Smooth muscle cell (in vitro differentiated cells): ENCODE data around the gene TACSTD2. TPM values are rescaled to one million over a fixed set of nuclear protein-coding genes. Genes with fewer than 3 reads are reported as not detected.

Experiments used
- DNase-seq: peaks from one replicate; lab custom pipeline; 2025; ENCODE audit not compliant: unreplicated experiment; lab: John Stamatoyannopoulos, UW
- H2AFZ ChIP-seq: fragments of 200-600 bp; sonication (generic); 2 replicates; pipeline ENCODE4 v1.6.0; 2016; ENCODE audit warnings: antibody characterized with exemption, low read depth, mild to moderate bottlenecking
- H3F3A ChIP-seq: fragments of 200-600 bp; sonication (generic); 2 replicates; pipeline ENCODE4 v1.6.0; 2017; ENCODE audit warnings: antibody characterized with exemption, low read depth
- H3K27ac ChIP-seq: fragments of 200-600 bp; sonication (generic); 2 replicates; pipeline ENCODE4 v1.5.1; 2016; ENCODE audit warnings: low read depth, mild to moderate bottlenecking
- H3K27me3 ChIP-seq: fragments of 200-600 bp; sonication (generic); 2 replicates; pipeline ENCODE4 v1.6.1; 2016; ENCODE audit warnings: low read depth, mild to moderate bottlenecking
- H3K36me3 ChIP-seq: fragments of 200-600 bp; sonication (generic); 2 replicates; pipeline ENCODE4 v1.5.1; 2016; ENCODE audit warnings: low read depth
- H3K4me1 ChIP-seq: fragments of 200-600 bp; sonication (generic); 2 replicates; pipeline ENCODE4 v1.5.1; 2016; ENCODE audit warnings: low read depth
- H3K4me2 ChIP-seq: fragments of 200-600 bp; sonication (generic); 2 replicates; pipeline ENCODE4 v1.6.0; 2016; ENCODE audit warnings: mild to moderate bottlenecking
- H3K4me3 ChIP-seq: fragments of 200-600 bp; sonication (generic); 2 replicates; pipeline ENCODE4 v1.5.1; 2016; ENCODE audit warnings: mild to moderate bottlenecking
- H3K79me2 ChIP-seq: fragments of 200-600 bp; sonication (generic); 2 replicates; pipeline ENCODE4 v1.6.0; 2016; ENCODE audit warnings: low read depth, mild to moderate bottlenecking
- H3K9ac ChIP-seq: fragments of 200-600 bp; sonication (generic); 2 replicates; pipeline ENCODE4 v1.6.0; 2016; ENCODE audit warnings: low read depth
- H3K9me3 ChIP-seq: fragments of 200-600 bp; sonication (generic); replicated peaks from 2 replicates; pipeline ENCODE4 v1.5.1; 2016; ENCODE audit warnings: low read depth
- H4K20me1 ChIP-seq: fragments of 200-600 bp; sonication (generic); 2 replicates; pipeline ENCODE4 v1.6.0; 2016; ENCODE audit warnings: low read depth
- WGBS: methylation state at CpG from one replicate; pipeline ENCODE4 v1.1.7; 2016; ENCODE audit warnings: low lambda C conversion rate; 5-methylcytosine and 5-hydroxymethylcytosine counted together
- polyA plus RNA-seq: library from polyadenylated mRNA; unstranded; fragments of >200 nt; fragmentation: Nextera tagmentation; extraction: Ambion mirVana; gene quantifications from 2 replicates; pipeline ENCODE4 v1.2.1, GENCODE V29; 2016
- total RNA-seq: library from RNA; depleted of rRNA; stranded (reverse); fragments of >200 nt; gene quantifications from 2 replicates; pipeline ENCODE4 v1.2.3, GENCODE V29; 2014
- TF ChIP-seq, protein P1 (sequence below): fragments of 200-600 bp; sonication (generic); IDR thresholded peaks from 2 replicates; pipeline ENCODE4 v1.5.1; 2017; ENCODE audit warnings: borderline replicate concordance, mild to moderate bottlenecking, antibody characterized with exemption; ENCODE audit not compliant: insufficient read depth, poor library complexity, severe bottlenecking

Gene TACSTD2
- total and polyA plus RNA-seq, 2 experiments from 2014 or later: 9.8 to 27.3 TPM

DNA sequence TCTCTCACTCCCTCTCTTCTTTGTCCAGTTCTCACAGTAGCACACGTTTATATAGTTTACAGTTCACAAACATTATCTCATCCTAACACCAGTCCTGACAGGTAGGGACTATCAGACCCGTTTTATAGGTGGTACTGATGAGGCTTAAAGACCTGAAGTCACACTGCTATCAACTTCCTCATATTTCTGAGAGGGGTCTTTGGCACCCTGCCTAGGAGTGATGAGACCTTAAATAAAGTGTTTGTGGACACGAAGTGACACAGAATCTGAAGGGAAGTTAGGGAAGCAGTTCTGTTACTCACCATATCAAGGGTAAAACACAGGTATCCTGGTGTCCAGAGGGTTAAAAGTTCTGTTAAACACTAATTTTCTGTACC, 590 bp upstream of the TACSTD2 start:
- H3F3A ChIP-seq: no peaks in the 10 kb centered on the region
- H3K27me3 ChIP-seq: peaks cover 16% of the 10 kb centered on the region
- peak overlapping the region; percentile 62 for H3K9ac ChIP-seq
- H3K9me3 ChIP-seq: no peaks in the 10 kb centered on the region
- no peak for DNase-seq
- H3K79me2 ChIP-seq: no peaks in the 10 kb centered on the region
- TF ChIP-seq, protein P1, sequence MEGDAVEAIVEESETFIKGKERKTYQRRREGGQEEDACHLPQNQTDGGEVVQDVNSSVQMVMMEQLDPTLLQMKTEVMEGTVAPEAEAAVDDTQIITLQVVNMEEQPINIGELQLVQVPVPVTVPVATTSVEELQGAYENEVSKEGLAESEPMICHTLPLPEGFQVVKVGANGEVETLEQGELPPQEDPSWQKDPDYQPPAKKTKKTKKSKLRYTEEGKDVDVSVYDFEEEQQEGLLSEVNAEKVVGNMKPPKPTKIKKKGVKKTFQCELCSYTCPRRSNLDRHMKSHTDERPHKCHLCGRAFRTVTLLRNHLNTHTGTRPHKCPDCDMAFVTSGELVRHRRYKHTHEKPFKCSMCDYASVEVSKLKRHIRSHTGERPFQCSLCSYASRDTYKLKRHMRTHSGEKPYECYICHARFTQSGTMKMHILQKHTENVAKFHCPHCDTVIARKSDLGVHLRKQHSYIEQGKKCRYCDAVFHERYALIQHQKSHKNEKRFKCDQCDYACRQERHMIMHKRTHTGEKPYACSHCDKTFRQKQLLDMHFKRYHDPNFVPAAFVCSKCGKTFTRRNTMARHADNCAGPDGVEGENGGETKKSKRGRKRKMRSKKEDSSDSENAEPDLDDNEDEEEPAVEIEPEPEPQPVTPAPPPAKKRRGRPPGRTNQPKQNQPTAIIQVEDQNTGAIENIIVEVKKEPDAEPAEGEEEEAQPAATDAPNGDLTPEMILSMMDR: no peak
- peak overlapping the region; percentile 44 for H3K4me3 ChIP-seq
- peak overlapping the region; percentile 84 for H3K4me2 ChIP-seq
- no peaks in the 10 kb centered on the region for H4K20me1 ChIP-seq
- 41% methylated on average over 3 of the region's 3 CpGs for WGBS
- H3K27ac ChIP-seq: peak overlapping the region; percentile 80
- H3K4me1 ChIP-seq: no peaks in the 10 kb centered on the region
- no peaks in the 10 kb centered on the region for H3K36me3 ChIP-seq
- H2AFZ ChIP-seq: peak overlapping the region; percentile 70

DNA sequence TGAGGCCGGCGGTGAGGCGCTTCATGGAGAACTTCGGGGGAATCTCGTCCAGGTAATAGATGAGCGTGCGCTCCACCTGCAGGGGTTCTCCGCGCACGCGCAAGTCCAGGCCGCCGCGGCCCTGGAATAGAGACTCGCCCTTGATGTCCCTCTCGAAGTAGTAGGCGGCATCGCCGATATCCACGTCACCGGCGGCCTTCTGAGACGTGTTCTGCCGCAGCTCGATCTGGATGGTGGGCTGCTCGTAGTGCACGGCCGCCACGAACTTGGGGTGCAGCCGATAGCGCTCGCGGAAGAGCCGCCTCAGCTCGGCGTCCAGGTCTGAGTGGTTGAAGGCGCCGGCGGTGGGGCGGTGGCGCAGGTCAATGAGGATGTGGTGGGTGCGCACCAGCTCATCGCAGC, 726 bp downstream of the TACSTD2 start:
- Histone ChIP-seq H3K79me2 (no peaks in the 10 kb centered on the region), H3K36me3 (no peaks in the 10 kb centered on the region), H3K4me3 (peak overlapping the region; percentile 44), H3K9ac (no peak overlapping the region), H3K9me3 (no peaks in the 10 kb centered on the region), H3K27me3 (peaks cover 16% of the 10 kb centered on the region), H4K20me1 (no peaks in the 10 kb centered on the region), H3F3A (no peaks in the 10 kb centered on the region), H2AFZ (no peak overlapping the region), H3K4me2 (peak overlapping the region; percentile 84), H3K27ac (no peak overlapping the region), H3K4me1 (no peaks in the 10 kb centered on the region)
- no peak for DNase-seq
- TF ChIP-seq, protein P1: no peak
- WGBS: 99% methylated on average over 40 of the region's 43 CpGs

DNA sequence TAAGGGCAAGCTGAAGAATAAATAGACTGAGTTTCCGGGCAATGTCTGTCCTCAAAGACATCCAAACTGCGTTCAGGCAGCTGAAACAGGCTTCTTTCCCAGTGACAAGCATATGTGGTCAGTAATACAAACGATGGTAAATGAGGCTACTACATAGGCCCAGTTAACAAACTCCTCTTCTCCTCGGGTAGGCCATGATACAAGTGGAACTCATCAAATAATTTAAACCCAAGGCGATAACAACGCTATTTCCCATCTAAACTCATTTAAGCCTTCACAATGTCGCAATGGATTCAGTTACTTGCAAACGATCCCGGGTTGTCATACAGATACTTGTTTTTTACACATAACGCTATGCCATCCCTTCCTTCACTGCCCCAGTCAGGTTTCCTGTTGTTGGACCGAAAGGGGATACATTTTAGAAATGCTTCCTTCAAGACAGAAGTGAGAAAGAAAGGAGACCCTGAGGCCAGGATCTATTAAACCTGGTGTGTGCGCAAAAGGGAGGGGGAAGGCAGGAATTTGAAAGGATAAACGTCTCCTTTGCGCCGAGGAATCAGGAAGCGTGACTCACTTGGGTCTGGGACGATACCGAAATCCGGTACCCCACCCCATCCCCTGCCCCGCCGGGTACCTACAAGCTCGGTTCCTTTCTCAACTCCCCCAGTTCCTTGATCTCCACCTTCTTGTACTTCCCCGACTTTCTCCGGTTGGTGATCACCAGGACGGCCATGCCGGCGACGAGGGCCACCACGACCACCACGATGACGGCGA, 1.3 kb downstream of the TACSTD2 start:
- no peak overlapping the region for H2AFZ ChIP-seq
- H3K27ac ChIP-seq: no peak overlapping the region
- 92% methylated on average over 26 of the region's 32 CpGs for WGBS
- no peaks in the 10 kb centered on the region for H3F3A ChIP-seq
- H3K4me3 ChIP-seq: no peak overlapping the region
- H3K4me2 ChIP-seq: no peak overlapping the region
- no peak for DNase-seq
- H3K36me3 ChIP-seq: no peaks in the 10 kb centered on the region
- no peak overlapping the region for H3K9ac ChIP-seq
- H3K79me2 ChIP-seq: no peaks in the 10 kb centered on the region
- TF ChIP-seq, protein P1: no peak
- H3K9me3 ChIP-seq: no peaks in the 10 kb centered on the region
- no peaks in the 10 kb centered on the region for H4K20me1 ChIP-seq
- no peaks in the 10 kb centered on the region for H3K4me1 ChIP-seq
- peaks cover 16% of the 10 kb centered on the region for H3K27me3 ChIP-seq

DNA sequence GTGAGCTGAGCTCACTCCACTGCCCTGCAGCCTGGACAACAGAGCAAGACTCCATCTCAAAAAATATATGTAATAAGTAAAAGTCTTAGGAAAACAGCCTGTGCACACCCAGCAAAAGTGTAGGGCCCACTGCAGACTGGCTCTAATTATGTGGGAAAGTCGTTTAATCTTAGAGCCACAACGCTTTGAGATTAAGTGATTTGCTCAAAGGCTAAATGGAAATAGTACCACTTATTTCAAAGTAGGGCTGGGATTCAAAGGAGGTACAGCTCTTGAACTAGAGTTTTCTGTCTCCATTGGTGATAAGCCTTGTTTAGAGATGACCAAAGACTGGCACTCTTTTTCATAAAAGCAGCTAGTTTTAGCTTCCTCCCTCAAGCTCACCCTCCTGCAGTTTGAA, 2.2 kb downstream of the TACSTD2 start:
- H3K27me3 ChIP-seq: peaks cover 16% of the 10 kb centered on the region
- no peak for DNase-seq
- no peaks in the 10 kb centered on the region for H4K20me1 ChIP-seq
- no peaks in the 10 kb centered on the region for H3K9me3 ChIP-seq
- H3K27ac ChIP-seq: no peak overlapping the region
- TF ChIP-seq, protein P1: no peak
- no peak overlapping the region for H2AFZ ChIP-seq
- H3F3A ChIP-seq: no peaks in the 10 kb centered on the region
- no peak overlapping the region for H3K9ac ChIP-seq
- H3K36me3 ChIP-seq: no peaks in the 10 kb centered on the region
- no peaks in the 10 kb centered on the region for H3K4me1 ChIP-seq
- no peaks in the 10 kb centered on the region for H3K79me2 ChIP-seq
- no peak overlapping the region for H3K4me3 ChIP-seq
- WGBS: 67% methylated on average over 2 of the region's 2 CpGs
- H3K4me2 ChIP-seq: no peak overlapping the region
